ENCODE results near the gene NT5M.

Gene NT5M

GRCh38 chr17:17325228-17325627, 22.1 kb downstream of the NT5M start:
- Mint-ChIP-seq H3K27ac (no peak overlapping the region), H3K4me1 (no peaks in the 10 kb centered on the region), H3K4me3 (no peak overlapping the region), H3K27me3 (ENCODE audit: low read depth, poor library complexity) (peaks cover 4% of the 10 kb centered on the region), H3K9me3 (no peaks in the 10 kb centered on the region), H3K36me3 (ENCODE audit: low read depth) (peaks cover 10% of the 10 kb centered on the region)
- TF ChIP-seq, protein P1, sequence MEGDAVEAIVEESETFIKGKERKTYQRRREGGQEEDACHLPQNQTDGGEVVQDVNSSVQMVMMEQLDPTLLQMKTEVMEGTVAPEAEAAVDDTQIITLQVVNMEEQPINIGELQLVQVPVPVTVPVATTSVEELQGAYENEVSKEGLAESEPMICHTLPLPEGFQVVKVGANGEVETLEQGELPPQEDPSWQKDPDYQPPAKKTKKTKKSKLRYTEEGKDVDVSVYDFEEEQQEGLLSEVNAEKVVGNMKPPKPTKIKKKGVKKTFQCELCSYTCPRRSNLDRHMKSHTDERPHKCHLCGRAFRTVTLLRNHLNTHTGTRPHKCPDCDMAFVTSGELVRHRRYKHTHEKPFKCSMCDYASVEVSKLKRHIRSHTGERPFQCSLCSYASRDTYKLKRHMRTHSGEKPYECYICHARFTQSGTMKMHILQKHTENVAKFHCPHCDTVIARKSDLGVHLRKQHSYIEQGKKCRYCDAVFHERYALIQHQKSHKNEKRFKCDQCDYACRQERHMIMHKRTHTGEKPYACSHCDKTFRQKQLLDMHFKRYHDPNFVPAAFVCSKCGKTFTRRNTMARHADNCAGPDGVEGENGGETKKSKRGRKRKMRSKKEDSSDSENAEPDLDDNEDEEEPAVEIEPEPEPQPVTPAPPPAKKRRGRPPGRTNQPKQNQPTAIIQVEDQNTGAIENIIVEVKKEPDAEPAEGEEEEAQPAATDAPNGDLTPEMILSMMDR (IDR thresholded peaks at IDR 0.05), result no peak
- DNase-seq, result no peak

- no peak overlapping the region for H3K4me3 Mint-ChIP-seq
- H3K27me3 Mint-ChIP-seq (ENCODE audit: low read depth, poor library complexity), result peaks cover 4% of the 10 kb centered on the region
- H3K4me1 Mint-ChIP-seq, result no peaks in the 10 kb centered on the region
- H3K9me3 Mint-ChIP-seq, result no peaks in the 10 kb centered on the region
- no peak overlapping the region for H3K27ac Mint-ChIP-seq
- TF ChIP-seq, protein P1 (IDR thresholded peaks at IDR 0.05), result no peak
- H3K36me3 Mint-ChIP-seq (ENCODE audit: low read depth), result peaks cover 10% of the 10 kb centered on the region
- no peak for DNase-seq
Observed at GRCh38 chr17:17325816-17326215, 22.6 kb downstream of the NT5M start.

- DNase-seq, result no peak
- peaks cover 10% of the 10 kb centered on the region for H3K36me3 Mint-ChIP-seq (ENCODE audit: low read depth)
Observed at GRCh38 chr17:17326275-17326875, 23.2 kb downstream of the NT5M start.

DNA sequence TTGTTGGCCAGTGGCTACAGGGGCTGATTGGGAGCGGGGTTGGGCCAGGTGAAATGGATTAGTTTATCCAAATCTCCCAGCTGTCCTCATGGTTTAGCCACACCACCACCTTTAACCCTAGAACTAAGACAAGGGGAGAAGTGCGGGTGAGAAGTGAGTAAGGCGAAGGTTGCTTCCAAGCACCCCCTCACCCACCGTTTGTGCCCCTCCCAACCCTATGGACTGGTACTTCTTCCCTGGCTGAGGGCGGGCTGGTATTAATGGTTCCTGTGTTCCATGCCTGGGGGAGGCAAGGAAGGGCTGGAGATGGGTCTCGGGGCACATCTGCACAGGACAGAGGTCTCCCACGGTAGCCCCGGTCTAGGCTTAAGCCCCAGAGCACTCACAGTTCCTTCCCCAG, 25.1 kb downstream of the NT5M start:
- TF ChIP-seq, protein P1 (IDR thresholded peaks at IDR 0.05), result no peak
- H3K4me1 Mint-ChIP-seq, result peaks cover 12% of the 10 kb centered on the region
- no peaks in the 10 kb centered on the region for H3K9me3 Mint-ChIP-seq
- H3K27me3 Mint-ChIP-seq (ENCODE audit: low read depth, poor library complexity), result peaks cover 4% of the 10 kb centered on the region
- no peak overlapping the region for H3K4me3 Mint-ChIP-seq
- H3K27ac Mint-ChIP-seq, result no peak overlapping the region
- DNase-seq, result no peak
- H3K36me3 Mint-ChIP-seq (ENCODE audit: low read depth), result peaks cover 17% of the 10 kb centered on the region

More at GRCh38 chr17:17326275-17326875, 23.2 kb downstream of the NT5M start:
- Mint-ChIP-seq H3K9me3 (no peaks in the 10 kb centered on the region), H3K27ac (no peak overlapping the region), H3K4me3 (no peak overlapping the region), H3K4me1 (no peaks in the 10 kb centered on the region), H3K27me3 (ENCODE audit: low read depth, poor library complexity) (peaks cover 4% of the 10 kb centered on the region)
- TF ChIP-seq, protein P1 (IDR thresholded peaks at IDR 0.05), result no peak

DNA sequence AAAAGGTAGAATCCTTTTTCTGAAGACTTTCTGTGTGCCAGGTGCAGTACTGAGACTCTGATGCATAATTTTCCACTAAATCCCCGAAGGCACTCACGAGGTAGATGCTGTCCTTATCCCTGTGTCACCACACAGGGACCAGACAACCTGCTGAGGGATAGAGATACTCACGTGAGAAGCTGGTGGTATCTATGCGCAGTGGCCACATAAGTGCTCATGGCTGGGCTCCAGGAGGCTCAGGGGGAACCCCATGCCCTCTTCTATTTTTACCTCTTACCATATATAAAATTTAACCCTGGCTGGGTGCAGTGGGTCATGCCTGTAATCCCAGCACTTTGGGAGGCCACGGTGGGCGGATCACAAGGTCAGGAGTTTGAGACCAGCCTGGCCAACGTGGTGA, 38.3 kb downstream of the NT5M start:
- Mint-ChIP-seq H3K36me3 (ENCODE audit: low read depth) (peaks cover 18% of the 10 kb centered on the region), H3K9me3 (no peaks in the 10 kb centered on the region), H3K27me3 (ENCODE audit: low read depth, poor library complexity) (peaks cover 3% of the 10 kb centered on the region), H3K27ac (no peak overlapping the region), H3K4me3 (no peak overlapping the region), H3K4me1 (peaks cover 8% of the 10 kb centered on the region)
- TF ChIP-seq, protein P1 (IDR thresholded peaks at IDR 0.05), result no peak
- no peak for DNase-seq

- Mint-ChIP-seq H3K36me3 (ENCODE audit: low read depth) (peaks cover 18% of the 10 kb centered on the region), H3K27me3 (ENCODE audit: low read depth, poor library complexity) (peaks cover 3% of the 10 kb centered on the region), H3K9me3 (no peaks in the 10 kb centered on the region), H3K4me3 (no peak overlapping the region), H3K27ac (no peak overlapping the region), H3K4me1 (peaks cover 8% of the 10 kb centered on the region)
- TF ChIP-seq, protein P1 (IDR thresholded peaks at IDR 0.05), result no peak
- no peak for DNase-seq
Observed at GRCh38 chr17:17342242-17342945, 39.2 kb downstream of the NT5M start.

Measured in nephron progenitor cell (in vitro differentiated cells).